ENCODE results near the gene MEIOSIN.

GRCh38 chr19:45784096-45784495, 50.9 kb downstream of the MEIOSIN start:
- no peak for TF ChIP-seq CTCF (IDR thresholded peaks at IDR 0.05)
- TF ChIP-seq EP300 (IDR thresholded peaks at IDR 0.05; ENCODE audit: low read depth) = no peak
- no peak for TF ChIP-seq POLR2A (IDR thresholded peaks at IDR 0.05)
- TF ChIP-seq POLR2AphosphoS5 (IDR thresholded peaks at IDR 0.05) = no peak

Data from transverse colon (tissue), 4 donors.